ENCODE results near the gene MYOCD.

MYOCD gene

GRCh38 chr17:12709063-12709462 is 43.4 kb downstream of the MYOCD start:
- no peak for DNase-seq (ENCODE audit: low read depth, low spot score)

GRCh38 chr17:12712415-12712814 is 46.7 kb downstream of the MYOCD start:
- DNase-seq (ENCODE audit: low read depth, low spot score), result no peak

DNA sequence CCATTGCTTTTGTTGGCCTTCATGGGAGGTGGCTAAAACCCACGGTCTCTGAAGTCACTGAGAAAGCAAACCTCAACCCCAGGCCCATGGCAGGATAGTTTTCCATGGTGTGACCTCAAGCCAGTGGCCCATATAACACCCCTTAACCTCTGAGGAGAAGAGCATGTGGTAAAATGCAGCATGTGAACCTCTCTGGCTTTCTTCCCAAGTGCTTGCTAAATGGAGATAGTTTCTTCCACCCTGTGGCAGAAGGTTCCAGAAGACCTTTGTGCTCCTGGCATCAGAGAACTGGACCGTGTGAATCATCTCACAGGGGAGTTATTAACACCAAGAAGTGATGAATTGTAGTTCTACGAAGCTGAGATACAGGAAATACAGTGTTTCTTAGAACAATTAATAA is 47.3 kb downstream of the MYOCD start:
- no peak for DNase-seq (ENCODE audit: low read depth, low spot score)

DNA sequence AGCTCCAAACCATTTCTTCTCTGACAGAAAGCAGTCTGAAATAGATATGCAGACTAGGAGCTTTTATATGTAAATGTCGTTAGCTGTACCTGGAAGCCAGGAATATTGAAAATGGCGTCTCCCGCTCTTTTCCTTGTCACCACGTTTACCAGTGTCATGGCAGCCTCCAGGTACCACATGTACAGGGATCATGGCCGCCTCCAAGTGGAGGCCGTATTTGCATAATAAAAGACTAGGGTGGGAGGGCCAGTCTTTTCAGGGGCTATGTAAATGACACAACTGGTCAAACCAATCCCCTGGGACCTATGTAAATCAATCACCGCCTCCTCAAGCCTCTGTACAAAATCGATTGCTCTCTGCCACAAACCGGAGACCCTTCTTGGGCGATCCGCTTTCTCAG is 54.3 kb downstream of the MYOCD start:
- DNase-seq (ENCODE audit: low read depth, low spot score), result no peak

DNA sequence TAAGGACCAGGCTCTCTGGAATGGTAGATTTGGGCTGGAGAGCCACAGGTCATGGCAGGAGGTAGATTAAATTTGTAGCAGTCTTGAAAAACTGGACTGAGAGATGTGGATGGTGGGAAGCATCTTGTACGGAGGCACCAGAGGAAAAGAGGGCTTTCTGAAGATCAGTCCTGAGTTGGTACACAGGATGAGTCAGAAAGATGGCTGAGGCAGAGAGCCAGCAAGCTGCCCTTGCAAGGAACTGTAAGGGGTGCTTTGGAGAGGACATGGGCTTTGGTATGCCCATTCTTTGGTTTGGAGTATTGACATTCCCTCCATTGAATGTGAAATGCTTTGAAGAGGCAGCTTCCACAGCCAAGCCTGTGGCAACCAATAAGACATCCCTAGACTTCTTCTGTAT is 55.9 kb downstream of the MYOCD start:
- DNase-seq (ENCODE audit: low read depth, low spot score), result no peak

DNA sequence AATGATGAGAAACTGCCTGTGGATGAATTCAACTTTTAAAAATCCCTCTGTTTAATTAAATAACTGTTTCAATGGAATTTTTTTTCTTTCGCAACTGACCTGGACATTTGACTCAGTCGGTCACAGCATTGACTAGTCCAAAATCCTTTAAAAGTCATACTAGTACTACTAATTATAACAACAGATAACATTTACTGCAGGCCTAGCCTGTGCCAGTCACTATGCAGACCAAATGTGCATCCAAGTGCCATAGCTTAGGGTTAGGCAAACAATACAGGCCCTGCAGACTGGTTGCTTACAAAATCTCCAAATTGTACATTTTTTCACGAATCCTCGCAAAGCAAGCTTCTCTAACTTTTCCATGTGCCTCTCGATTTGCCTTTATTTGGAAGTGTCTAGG is 56.6 kb downstream of the MYOCD start:
- DNase-seq (ENCODE audit: low read depth, low spot score), result no peak

DNA sequence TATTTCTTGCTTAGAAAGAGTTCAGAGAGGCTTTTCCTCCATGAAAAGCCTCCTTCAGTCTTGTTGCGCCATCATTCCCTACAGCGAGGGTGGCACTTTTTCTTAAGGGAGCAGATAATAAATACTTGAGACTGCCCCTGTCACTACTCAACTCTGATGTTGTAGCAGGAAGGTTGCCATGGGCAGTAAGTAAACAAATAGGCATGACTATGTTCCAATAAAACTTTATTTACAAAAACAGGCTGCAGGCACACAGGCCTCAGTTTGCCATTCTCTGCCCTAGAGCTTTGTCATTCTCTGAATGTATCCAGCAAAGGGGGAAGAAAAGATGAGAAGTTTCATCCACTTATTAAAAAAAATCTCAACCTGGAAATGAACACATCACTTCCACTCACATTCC is 60.4 kb downstream of the MYOCD start:
- DNase-seq (ENCODE audit: low read depth, low spot score), result no peak

- DNase-seq (ENCODE audit: low read depth, low spot score), result no peak
These were observed 61.5 kb downstream of the MYOCD start for GRCh38 chr17:12727076-12727760.

GRCh38 chr17:12727881-12728280 is 62.2 kb downstream of the MYOCD start:
- no peak for DNase-seq (ENCODE audit: low read depth, low spot score)

GRCh38 chr17:12729086-12729485 is 63.4 kb downstream of the MYOCD start:
- DNase-seq (ENCODE audit: low read depth, low spot score), result no peak

- DNase-seq (ENCODE audit: low read depth, low spot score), result no peak
These were observed 64.7 kb downstream of the MYOCD start for GRCh38 chr17:12730421-12730820.

DNA sequence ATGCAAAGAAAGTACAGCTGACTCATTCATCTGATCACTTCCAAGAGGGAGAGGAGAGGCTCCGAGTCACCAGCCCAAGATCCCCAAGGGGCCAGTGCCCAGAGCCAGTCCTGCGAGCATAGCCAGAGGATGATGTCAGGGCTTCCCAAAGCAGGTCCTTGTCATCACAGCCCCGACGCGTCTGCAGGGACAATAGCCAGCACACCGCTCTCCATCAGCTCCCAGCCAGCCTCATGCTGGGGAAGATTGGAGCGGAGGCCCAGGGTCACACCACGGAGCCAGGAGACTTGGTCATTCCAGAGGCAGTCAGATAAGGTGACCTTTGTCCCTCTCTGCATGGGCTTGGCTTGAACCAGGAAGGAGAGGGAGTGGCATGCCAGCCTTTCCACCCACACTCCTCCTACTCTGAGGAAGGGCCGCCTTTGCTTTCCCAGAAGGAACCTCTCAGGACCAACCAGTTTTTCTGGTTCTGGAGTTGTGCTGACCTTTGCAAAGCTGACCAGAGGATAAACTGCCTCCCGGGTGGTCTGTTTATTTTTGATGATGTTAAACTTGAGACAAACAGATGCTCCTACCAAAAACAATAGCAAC is 65.3 kb downstream of the MYOCD start:
- no peak for DNase-seq (ENCODE audit: low read depth, low spot score)

- DNase-seq (ENCODE audit: low read depth, low spot score), result no peak
These were observed 66.1 kb downstream of the MYOCD start for GRCh38 chr17:12731839-12732238.

DNA sequence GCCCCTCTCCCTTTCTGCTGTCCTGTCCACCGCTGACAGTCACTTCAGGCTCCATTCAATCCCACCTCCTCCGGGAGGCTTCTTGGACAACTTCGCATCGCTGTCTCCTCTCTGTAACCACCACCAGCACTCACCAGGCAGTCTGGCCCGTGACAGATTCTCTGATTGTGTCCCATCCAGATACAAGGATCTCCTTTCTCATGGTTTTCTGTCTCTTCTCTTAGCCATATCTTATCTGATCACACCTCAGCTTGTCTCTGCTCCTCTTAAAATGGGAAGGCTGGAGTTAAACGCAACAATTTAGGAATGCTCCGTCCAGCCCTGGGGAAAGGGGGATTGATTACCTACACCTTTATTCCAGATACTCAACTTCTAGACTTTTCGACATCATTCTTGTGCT is 66.7 kb downstream of the MYOCD start:
- no peak for DNase-seq (ENCODE audit: low read depth, low spot score)

DNA sequence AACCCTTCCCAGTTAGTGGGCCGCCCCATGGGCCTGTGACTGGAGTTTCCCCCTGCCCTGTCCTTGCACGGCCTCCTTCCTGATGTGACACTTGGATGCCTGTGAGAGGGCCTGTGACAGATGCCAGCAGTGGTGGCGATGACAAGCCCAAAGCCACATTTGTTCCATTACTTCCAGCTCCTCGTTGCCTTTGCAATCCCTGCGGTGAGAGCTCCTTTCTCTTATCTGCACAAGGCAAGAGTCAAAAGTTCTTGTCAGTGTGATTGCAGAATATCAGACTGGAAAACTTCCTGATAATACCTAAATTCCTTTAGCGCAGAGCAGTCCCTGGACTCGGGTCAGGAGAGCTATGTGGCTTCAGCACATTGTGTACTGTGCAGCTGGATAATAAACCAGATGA is 69.2 kb downstream of the MYOCD start:
- DNase-seq (ENCODE audit: low read depth, low spot score), result no peak

DNA sequence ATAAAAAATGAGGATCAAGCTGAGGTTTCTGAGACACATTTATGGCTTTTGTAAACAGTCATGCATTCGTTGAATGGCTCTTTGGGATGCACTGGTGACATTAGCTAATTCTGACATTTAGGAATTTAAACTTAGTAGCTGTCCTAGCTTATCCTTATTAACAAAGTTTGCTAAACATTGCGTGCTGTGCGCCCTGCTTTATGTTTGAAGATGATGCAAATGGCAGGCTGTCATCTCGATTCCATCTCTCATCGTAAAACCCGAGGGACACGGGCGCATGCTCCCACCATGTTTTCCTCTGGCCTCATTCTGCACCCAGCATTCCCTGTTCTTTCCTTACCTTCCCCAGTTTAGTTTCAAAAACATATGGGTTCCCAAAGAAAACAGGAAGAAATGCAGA is 69.8 kb downstream of the MYOCD start:
- no peak for DNase-seq (ENCODE audit: low read depth, low spot score)

DNA sequence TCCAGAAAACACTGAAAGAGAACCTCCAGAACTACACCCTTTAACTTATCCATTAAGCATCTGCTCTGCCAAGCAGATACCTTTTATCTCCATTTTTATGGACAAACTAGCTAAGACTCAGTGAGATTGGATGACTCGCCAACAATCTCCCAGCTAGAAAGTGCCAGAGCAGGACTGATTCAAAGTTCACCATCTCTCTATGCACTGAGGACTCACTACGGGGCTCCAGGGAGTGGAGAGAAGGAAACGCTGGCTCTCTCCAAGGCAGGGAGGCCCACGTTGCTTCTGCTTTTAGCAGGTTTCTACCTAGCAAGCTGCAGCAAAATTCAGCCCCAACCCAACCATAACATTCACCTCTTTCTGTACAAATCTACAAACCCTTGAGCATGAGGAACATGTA is 70.8 kb downstream of the MYOCD start:
- no peak for DNase-seq (ENCODE audit: low read depth, low spot score)

- no peak for DNase-seq (ENCODE audit: low read depth, low spot score)
These were observed 72.2 kb downstream of the MYOCD start for GRCh38 chr17:12737740-12738469.

- no peak for DNase-seq (ENCODE audit: low read depth, low spot score)
These were observed 72.9 kb downstream of the MYOCD start for GRCh38 chr17:12738624-12739023.

DNA sequence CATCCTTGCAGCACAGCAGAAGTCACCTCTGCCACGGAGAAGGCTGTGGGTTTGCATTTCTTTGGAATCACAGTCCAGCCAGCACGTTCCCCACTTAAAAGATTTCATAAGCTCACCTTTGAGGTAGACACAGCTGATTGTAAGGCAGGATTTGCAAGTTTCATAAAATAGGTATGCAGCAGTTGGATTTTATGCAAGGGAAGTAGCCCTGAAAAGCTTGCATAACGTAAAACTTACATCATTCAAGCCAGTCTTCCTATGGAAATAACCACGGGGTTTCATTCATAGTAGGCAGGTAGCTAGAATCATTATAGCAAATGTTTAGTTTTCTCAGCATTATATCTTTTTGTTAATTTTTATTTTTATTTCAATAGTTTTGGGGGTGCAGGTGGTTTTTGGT is 73.8 kb downstream of the MYOCD start:
- no peak for DNase-seq (ENCODE audit: low read depth, low spot score)

DNA sequence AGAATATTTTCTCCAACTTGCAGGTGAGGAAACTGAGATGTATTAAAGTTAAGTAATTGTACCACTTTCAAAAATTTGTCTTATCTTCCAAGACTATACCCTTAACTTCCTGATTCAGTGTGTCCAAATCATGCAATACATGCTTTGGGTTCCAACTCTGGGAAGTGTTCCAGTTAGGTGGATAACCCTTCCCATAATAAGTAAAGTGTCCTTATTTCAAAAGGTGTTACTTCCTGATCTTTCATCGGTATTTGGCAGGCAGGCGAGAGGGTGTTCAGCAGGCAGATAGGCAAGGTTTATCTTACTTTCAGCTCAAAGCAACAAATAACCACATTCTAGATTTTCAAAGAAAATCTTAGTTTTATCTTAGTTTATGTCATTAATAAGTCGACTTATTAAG is 77.4 kb downstream of the MYOCD start:
- DNase-seq (ENCODE audit: low read depth, low spot score), result no peak

GRCh38 chr17:12744298-12744697 is 78.6 kb downstream of the MYOCD start:
- no peak for DNase-seq (ENCODE audit: low read depth, low spot score)

- no peak for DNase-seq (ENCODE audit: low read depth, low spot score)
These were observed 79.1 kb downstream of the MYOCD start for GRCh38 chr17:12744786-12745185.

All from activated CD4-positive, CD25-positive, alpha-beta regulatory T cell treated with anti-CD3 and anti-CD28 coated beads, Interleukin-2, amount 50 U/mL, for 16 hours (primary cell).